K562 (cell line): ENCODE data around the gene TRA2B.

Experiments
- HLTF ChIP-seq: fragments of 450-650 bp; IDR thresholded peaks from 2 replicates; pipeline ENCODE4 v1.6.1; 2016
- IRF2 ChIP-seq: sonication (generic); formaldehyde crosslinking; IDR thresholded peaks from 2 replicates; pipeline ENCODE4 v1.8.1; 2022; ENCODE audit warnings: mild to moderate bottlenecking, missing genetic modification reagents
- ZFP1 ChIP-seq: fragments of 450-650 bp; formaldehyde crosslinking; IDR thresholded peaks from 2 replicates; pipeline ENCODE4 v1.4.0; 2020; ENCODE audit warnings: mild to moderate bottlenecking, mixed read lengths
- TF ChIP-seq, protein P1 (sequence below), 3 experiments: IDR thresholded peaks in 2 of 3; conservative IDR thresholded peaks in 1 of 3; 2 replicates each; pipeline ENCODE4 v1.5.1; 2011 to 2012; ENCODE audit warnings: low read length in 3 of 3, mild to moderate bottlenecking in 3 of 3, control low read depth in 2 of 3, improper control_type of control experiment in 1 of 3, inconsistent platforms in 1 of 3, low read depth in 1 of 3, mixed read lengths in 1 of 3, moderate library complexity in 1 of 3; ENCODE audit not compliant: insufficient read depth in 2 of 3
- TF ChIP-seq, protein P2 (sequence below): sonication (generic); formaldehyde crosslinking; IDR thresholded peaks from 2 replicates; pipeline ENCODE4 v1.8.1; 2022; ENCODE audit warnings: missing genetic modification reagents

DNA sequence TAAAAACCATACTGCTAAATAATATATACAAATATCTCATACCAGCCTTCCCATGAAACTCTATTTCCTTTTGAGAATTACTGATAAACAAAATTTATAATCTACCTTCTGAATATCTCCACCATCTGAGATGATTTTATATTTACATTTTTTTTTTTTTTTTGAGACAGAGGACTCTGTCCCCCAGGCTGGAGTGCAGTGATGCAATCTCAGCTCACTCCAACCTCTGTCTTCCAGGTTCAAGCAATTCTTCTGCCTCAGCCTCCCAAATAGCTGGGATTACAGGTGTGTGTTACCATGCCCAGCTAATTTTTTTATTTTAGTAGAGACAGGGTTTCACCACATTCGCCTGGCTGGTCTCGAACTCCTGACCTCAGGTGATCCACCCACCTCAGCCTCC lies 70.2 kb downstream of the TRA2B start:
- no peak for TF ChIP-seq IRF2 (CRISPR knock-in tag)
- TF ChIP-seq, protein P1, sequence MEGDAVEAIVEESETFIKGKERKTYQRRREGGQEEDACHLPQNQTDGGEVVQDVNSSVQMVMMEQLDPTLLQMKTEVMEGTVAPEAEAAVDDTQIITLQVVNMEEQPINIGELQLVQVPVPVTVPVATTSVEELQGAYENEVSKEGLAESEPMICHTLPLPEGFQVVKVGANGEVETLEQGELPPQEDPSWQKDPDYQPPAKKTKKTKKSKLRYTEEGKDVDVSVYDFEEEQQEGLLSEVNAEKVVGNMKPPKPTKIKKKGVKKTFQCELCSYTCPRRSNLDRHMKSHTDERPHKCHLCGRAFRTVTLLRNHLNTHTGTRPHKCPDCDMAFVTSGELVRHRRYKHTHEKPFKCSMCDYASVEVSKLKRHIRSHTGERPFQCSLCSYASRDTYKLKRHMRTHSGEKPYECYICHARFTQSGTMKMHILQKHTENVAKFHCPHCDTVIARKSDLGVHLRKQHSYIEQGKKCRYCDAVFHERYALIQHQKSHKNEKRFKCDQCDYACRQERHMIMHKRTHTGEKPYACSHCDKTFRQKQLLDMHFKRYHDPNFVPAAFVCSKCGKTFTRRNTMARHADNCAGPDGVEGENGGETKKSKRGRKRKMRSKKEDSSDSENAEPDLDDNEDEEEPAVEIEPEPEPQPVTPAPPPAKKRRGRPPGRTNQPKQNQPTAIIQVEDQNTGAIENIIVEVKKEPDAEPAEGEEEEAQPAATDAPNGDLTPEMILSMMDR (IDR thresholded peaks at IDR 0.05 in 2 of 3, conservative IDR thresholded peaks at IDR 0.05 in 1 of 3; ENCODE audit: insufficient read depth in 2 of 3, low read depth in 1 of 3, low read length in 3 of 3) = no peak
- no peak for TF ChIP-seq HLTF
- no peak for TF ChIP-seq ZFP1 (CRISPR knock-in tag)
- TF ChIP-seq, protein P2, sequence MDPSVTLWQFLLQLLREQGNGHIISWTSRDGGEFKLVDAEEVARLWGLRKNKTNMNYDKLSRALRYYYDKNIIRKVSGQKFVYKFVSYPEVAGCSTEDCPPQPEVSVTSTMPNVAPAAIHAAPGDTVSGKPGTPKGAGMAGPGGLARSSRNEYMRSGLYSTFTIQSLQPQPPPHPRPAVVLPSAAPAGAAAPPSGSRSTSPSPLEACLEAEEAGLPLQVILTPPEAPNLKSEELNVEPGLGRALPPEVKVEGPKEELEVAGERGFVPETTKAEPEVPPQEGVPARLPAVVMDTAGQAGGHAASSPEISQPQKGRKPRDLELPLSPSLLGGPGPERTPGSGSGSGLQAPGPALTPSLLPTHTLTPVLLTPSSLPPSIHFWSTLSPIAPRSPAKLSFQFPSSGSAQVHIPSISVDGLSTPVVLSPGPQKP = no peak
